HG03064 (cell line): ENCODE measurements around the gene ZFP64.
"Not testable (repeated sequence)": the region's sequence is repeated elsewhere in the genome, so short reads cannot be mapped to it uniquely, and the experiment has no call there.

Experiments
- ATAC-seq: cut with Tn5 transposase; IDR thresholded peaks from one replicate; pipeline ENCODE4 v1.9.1; 2021; ENCODE audit warnings: low read depth; ENCODE audit not compliant: unreplicated experiment

Gene ZFP64

GRCh38 chr20:52207020-52207810 is 15.6 kb upstream of the ZFP64 start:
- no peak for ATAC-seq

GRCh38 chr20:52204136-52204535 is 12.6 kb upstream of the ZFP64 start:
- no peak for ATAC-seq

GRCh38 chr20:52201395-52201794 is 9.8 kb upstream of the ZFP64 start:
- ATAC-seq: no peak

GRCh38 chr20:52200870-52201269 is 9.3 kb upstream of the ZFP64 start:
- no peak for ATAC-seq

GRCh38 chr20:52196845-52197244 is 5.3 kb upstream of the ZFP64 start:
- ATAC-seq: no peak

GRCh38 chr20:52193886-52194545 is 2.4 kb upstream of the ZFP64 start:
- ATAC-seq: no peak

- no peak for ATAC-seq
These were observed 1.6 kb upstream of the ZFP64 start for GRCh38 chr20:52193133-52193532.

GRCh38 chr20:52192719-52193007 is 1.1 kb upstream of the ZFP64 start:
- not testable (repeated sequence) for ATAC-seq

- ATAC-seq: peak; percentile 40
These were observed 538 bp upstream of the ZFP64 start for GRCh38 chr20:52191916-52192718.

- ATAC-seq: peak; percentile 26
These were observed 995 bp downstream of the ZFP64 start for GRCh38 chr20:52190437-52191131.

GRCh38 chr20:52181766-52182165 is 9.8 kb downstream of the ZFP64 start:
- ATAC-seq: no peak

- no peak for ATAC-seq
These were observed 11.3 kb downstream of the ZFP64 start for GRCh38 chr20:52180180-52180840.

GRCh38 chr20:52179331-52180179 is 12.0 kb downstream of the ZFP64 start:
- ATAC-seq: peak; percentile 91

- no peak for ATAC-seq
These were observed 12.9 kb downstream of the ZFP64 start for GRCh38 chr20:52178691-52179090.

GRCh38 chr20:52175840-52176239 is 15.7 kb downstream of the ZFP64 start:
- no peak for ATAC-seq

- ATAC-seq: peak; percentile 83
These were observed 19.1 kb downstream of the ZFP64 start for GRCh38 chr20:52172392-52173047.

GRCh38 chr20:52171025-52171424 is 20.6 kb downstream of the ZFP64 start:
- no peak for ATAC-seq

GRCh38 chr20:52168116-52168515 is 23.5 kb downstream of the ZFP64 start:
- no peak for ATAC-seq

- ATAC-seq: no peak
These were observed 24.2 kb downstream of the ZFP64 start for GRCh38 chr20:52167232-52167840.
